K562 (cell line): ENCODE data around the gene ELF3. TPM values are rescaled to one million over a fixed set of nuclear protein-coding genes. Genes with fewer than 3 reads are reported as not detected.
A peak's percentile ranks its signal among the peaks of the same experiment; 100 is the strongest.

Source experiments
- ARID1B ChIP-seq: fragments of 450-650 bp; IDR thresholded peaks from 2 replicates; pipeline ENCODE4 v1.6.1; 2016; ENCODE audit warnings: antibody characterized with exemption, mild to moderate bottlenecking, inconsistent platforms
- ATF6 ChIP-seq: sonication (generic); formaldehyde crosslinking; IDR thresholded peaks from 2 replicates; pipeline ENCODE4 v1.4.0; 2020; ENCODE audit warnings: mild to moderate bottlenecking, missing genetic modification reagents
- BACH1 ChIP-seq: fragments of 200-800 bp; sonication (Bioruptor generic); IDR thresholded peaks from 2 replicates; pipeline ENCODE4 v1.6.1; 2016; ENCODE audit warnings: missing genetic modification characterization, missing compliant biosample characterization
- CBFA2T2 ChIP-seq: fragments of 450-650 bp; conservative IDR thresholded peaks from 2 replicates; pipeline ENCODE4 v1.6.1; 2017; ENCODE audit warnings: mild to moderate bottlenecking
- CC2D1A ChIP-seq: fragments of 450-650 bp; IDR thresholded peaks from 2 replicates; pipeline ENCODE4 v1.6.1; 2017; ENCODE audit warnings: mild to moderate bottlenecking
- ESRRA ChIP-seq: fragments of 450-650 bp; IDR thresholded peaks from 2 replicates; pipeline ENCODE4 v1.6.1; 2014; ENCODE audit warnings: low read depth, mild to moderate bottlenecking, moderate library complexity, borderline replicate concordance
- ILF3 ChIP-seq: fragments of 450-650 bp; IDR thresholded peaks from 2 replicates; pipeline ENCODE4 v1.6.1; 2018; ENCODE audit warnings: antibody characterized with exemption, mild to moderate bottlenecking, moderate library complexity, borderline replicate concordance
- KLF16 ChIP-seq: IDR thresholded peaks from 2 replicates; pipeline ENCODE4 v1.6.1; 2016; ENCODE audit warnings: antibody characterized with exemption
- LARP7 ChIP-seq: fragments of 450-650 bp; IDR thresholded peaks from 2 replicates; pipeline ENCODE4 v1.6.1; 2016
- NFRKB ChIP-seq: fragments of 450-650 bp; IDR thresholded peaks from 2 replicates; pipeline ENCODE4 v1.6.1; 2016; ENCODE audit warnings: low read depth
- PRMT5 ChIP-seq: sonication (generic); formaldehyde crosslinking; IDR thresholded peaks from 2 replicates; pipeline ENCODE4 v1.5.0; 2020; ENCODE audit warnings: missing genetic modification reagents
- SAP30 ChIP-seq: fragments of 200-600 bp; sonication (generic); IDR thresholded peaks from 2 replicates; pipeline ENCODE4 v1.6.1; 2012; ENCODE audit warnings: borderline replicate concordance, low read depth, mild to moderate bottlenecking, moderate library complexity, low read length, control low read depth, inconsistent platforms; ENCODE audit not compliant: insufficient read depth, poor library complexity, severe bottlenecking
- SRF ChIP-seq, 2 experiments: fragments of 250-450, 450-650 bp in 1 of 2; sonication (Bioruptor Pico) in 1 of 2; sonication (generic) in 1 of 2; formaldehyde crosslinking; IDR thresholded peaks; 2 replicates each; pipeline versions ENCODE4 v1.5.0 to v1.5.1; 2020 to 2022; ENCODE audit warnings: mild to moderate bottlenecking in 1 of 2, missing genetic modification reagents in 1 of 2
- TCFL5 ChIP-seq: fragments of 250-450 bp; sonication (Bioruptor Pico); conservative IDR thresholded peaks from 2 replicates; pipeline ENCODE4 v1.6.1; 2021; ENCODE audit warnings: mild to moderate bottlenecking, moderate library complexity, matching md5 sums
- TRIM24 ChIP-seq, 2 experiments: fragments of 450-650 bp; IDR thresholded peaks; 2 replicates each; pipeline ENCODE4 v1.6.1; 2016
- ZFP1 ChIP-seq: fragments of 450-650 bp; formaldehyde crosslinking; IDR thresholded peaks from 2 replicates; pipeline ENCODE4 v1.4.0; 2020; ENCODE audit warnings: mild to moderate bottlenecking, mixed read lengths
- ZFP91 ChIP-seq: sonication (generic); formaldehyde crosslinking; IDR thresholded peaks from 2 replicates; pipeline ENCODE4 v1.8.0; 2022; ENCODE audit warnings: mild to moderate bottlenecking, missing genetic modification reagents
- ZFX ChIP-seq: sonication (generic); formaldehyde crosslinking; IDR thresholded peaks from 2 replicates; pipeline ENCODE4 v1.8.0; 2022; ENCODE audit warnings: mild to moderate bottlenecking, missing genetic modification reagents, moderate library complexity
- ZNF274 ChIP-seq: IDR thresholded peaks from 2 replicates; pipeline ENCODE4 v1.6.1; 2011; ENCODE audit warnings: low read depth, mild to moderate bottlenecking, low read length, moderate library complexity, borderline replicate concordance
- ZNF280A ChIP-seq: fragments of 450-650 bp; IDR thresholded peaks from 2 replicates; pipeline ENCODE4 v1.6.1; 2018; ENCODE audit warnings: mild to moderate bottlenecking, low read depth; ENCODE audit not compliant: partially characterized antibody
- ZZZ3 ChIP-seq: fragments of 450-650 bp; IDR thresholded peaks from 2 replicates; pipeline ENCODE4 v1.6.1; 2016; ENCODE audit warnings: antibody characterized with exemption, mild to moderate bottlenecking, moderate library complexity
- polyA plus RNA-seq, 8 experiments: library from polyadenylated mRNA; depleted of rRNA in 4 of 8; stranded (reverse) in 5 of 8; unstranded in 3 of 8; fragments of >200 nt; fragmentation: Nextera tagmentation in 2 of 8; fragmentation: Illumina TruSeq in 1 of 8; extraction: Ambion mirVana in 2 of 8; extraction: Trizol in 1 of 8; gene quantifications; 2 replicates each; pipeline versions ENCODE4 v1.2.1 to v1.2.3, GENCODE V29; 2011 to 2014; ENCODE audit warnings: inconsistent platforms in 1 of 8, missing spikeins in 1 of 8
- total RNA-seq, 7 experiments: library from RNA; depleted of rRNA in 6 of 7; stranded (reverse); fragments of >200 nt in 6 of 7; fragmentation: Illumina TruSeq in 2 of 7; extraction: Trizol in 2 of 7; gene quantifications; 2 replicates each; pipeline versions ENCODE4 v1.2.1 to v1.2.3, GENCODE V29; 2011 to 2021; ENCODE audit warnings: low replicate concordance in 1 of 7
- TF ChIP-seq, protein P1 (sequence below): fragments of 150-350 bp; conservative IDR thresholded peaks from 2 replicates; pipeline ENCODE4 v1.6.1; 2014; ENCODE audit warnings: low read length

Gene ELF3
- total and polyA plus RNA-seq, 9 of the 15 experiments (the other 6 are each of a cell fraction or from before 2014, with no cell fraction given): 0.03 to 1.2 (median 0.07) TPM; not detected in 4

GRCh38 chr1:202007805-202008489 lies 2.4 kb upstream of the ELF3 start (continued):
- TF ChIP-seq ZFP1 (CRISPR knock-in tag) (no peak), CBFA2T2 (peak; percentile 91), TCFL5 (no peak), LARP7 (no peak), ZFX (CRISPR knock-in tag) (no peak), ILF3 (no peak), ZNF280A (no peak), PRMT5 (CRISPR knock-in tag) (no peak), ATF6 (CRISPR knock-in tag) (no peak), TRIM24 (IDR thresholded peaks at IDR 0.05) (peak; percentile 39 to 77; a peak in 3 of 4 replicates), ZZZ3 (no peak), SRF (CRISPR knock-in tag; IDR thresholded peaks at IDR 0.05) (peak in 1 of 2 experiments; percentile 86; a peak in 1 of 4 replicates), ARID1B (peak; percentile 96), BACH1 (tag) (no peak), ZNF274 (no peak), SAP30 (no peak), CC2D1A (peak; percentile 41; the same call in 1 of the 2 replicates), NFRKB (no peak), ZFP91 (no peak), ESRRA (peak; percentile 78; the same call in 1 of the 2 replicates), KLF16 (peak; percentile 76)
- TF ChIP-seq, protein P1, sequence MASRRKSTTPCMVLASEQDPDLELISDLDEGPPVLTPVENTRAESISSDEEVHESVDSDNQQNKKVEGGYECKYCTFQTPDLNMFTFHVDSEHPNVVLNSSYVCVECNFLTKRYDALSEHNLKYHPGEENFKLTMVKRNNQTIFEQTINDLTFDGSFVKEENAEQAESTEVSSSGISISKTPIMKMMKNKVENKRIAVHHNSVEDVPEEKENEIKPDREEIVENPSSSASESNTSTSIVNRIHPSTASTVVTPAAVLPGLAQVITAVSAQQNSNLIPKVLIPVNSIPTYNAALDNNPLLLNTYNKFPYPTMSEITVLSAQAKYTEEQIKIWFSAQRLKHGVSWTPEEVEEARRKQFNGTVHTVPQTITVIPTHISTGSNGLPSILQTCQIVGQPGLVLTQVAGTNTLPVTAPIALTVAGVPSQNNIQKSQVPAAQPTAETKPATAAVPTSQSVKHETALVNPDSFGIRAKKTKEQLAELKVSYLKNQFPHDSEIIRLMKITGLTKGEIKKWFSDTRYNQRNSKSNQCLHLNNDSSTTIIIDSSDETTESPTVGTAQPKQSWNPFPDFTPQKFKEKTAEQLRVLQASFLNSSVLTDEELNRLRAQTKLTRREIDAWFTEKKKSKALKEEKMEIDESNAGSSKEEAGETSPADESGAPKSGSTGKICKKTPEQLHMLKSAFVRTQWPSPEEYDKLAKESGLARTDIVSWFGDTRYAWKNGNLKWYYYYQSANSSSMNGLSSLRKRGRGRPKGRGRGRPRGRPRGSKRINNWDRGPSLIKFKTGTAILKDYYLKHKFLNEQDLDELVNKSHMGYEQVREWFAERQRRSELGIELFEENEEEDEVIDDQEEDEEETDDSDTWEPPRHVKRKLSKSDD: no peak
